HG03378 (cell line): ENCODE results near the gene HPCA.

Source experiments
- ATAC-seq: cut with Tn5 transposase; IDR thresholded peaks from one replicate; pipeline ENCODE4 v1.9.1; 2021; ENCODE audit warnings: mild to moderate bottlenecking, moderate library complexity; ENCODE audit not compliant: unreplicated experiment

The HPCA gene

GRCh38 chr1:32928285-32928684, 42.0 kb downstream of the HPCA start:
- no peak for ATAC-seq

GRCh38 chr1:32928715-32929114, 42.4 kb downstream of the HPCA start:
- no peak for ATAC-seq

GRCh38 chr1:32929366-32929765, 43.1 kb downstream of the HPCA start:
- ATAC-seq, result no peak

GRCh38 chr1:32931760-32932159, 45.5 kb downstream of the HPCA start:
- ATAC-seq, result no peak

- no peak for ATAC-seq
Observed at GRCh38 chr1:32933742-32934322, 47.5 kb downstream of the HPCA start.

GRCh38 chr1:32934535-32934934, 48.2 kb downstream of the HPCA start:
- ATAC-seq, result no peak

GRCh38 chr1:32937061-32937460, 50.8 kb downstream of the HPCA start:
- ATAC-seq, result no peak

- no peak for ATAC-seq
Observed at GRCh38 chr1:32939655-32940371, 53.5 kb downstream of the HPCA start.

- no peak for ATAC-seq
Observed at GRCh38 chr1:32944180-32944579, 57.9 kb downstream of the HPCA start.
